Dedifferentiated amniotic fluid mesenchymal stem cell (primary cell): ENCODE data around the gene DLG5.
A peak's percentile ranks its signal among the peaks of the same experiment; 100 is the strongest.

Experiments
- DNase-seq: peaks from one replicate; pipeline ENCODE4 v3.0.0-alpha.2; 2016; ENCODE audit errors: extremely low spot score

The DLG5 gene

GRCh38 chr10:77912576-77912975, 14.0 kb downstream of the DLG5 start:
- DNase-seq, result no peak

GRCh38 chr10:77911535-77912123, 14.9 kb downstream of the DLG5 start:
- no peak for DNase-seq

GRCh38 chr10:77910524-77911145, 15.9 kb downstream of the DLG5 start:
- no peak for DNase-seq

GRCh38 chr10:77909749-77910375, 16.7 kb downstream of the DLG5 start:
- DNase-seq, result peak; percentile 20

- no peak for DNase-seq
Observed at GRCh38 chr10:77909021-77909748, 17.4 kb downstream of the DLG5 start.

GRCh38 chr10:77907900-77908717, 18.4 kb downstream of the DLG5 start:
- DNase-seq, result no peak

- no peak for DNase-seq
Observed at GRCh38 chr10:77907462-77907861, 19.1 kb downstream of the DLG5 start.

- no peak for DNase-seq
Observed at GRCh38 chr10:77906951-77907421, 19.6 kb downstream of the DLG5 start.

- DNase-seq, result no peak
Observed at GRCh38 chr10:77905781-77906180, 20.8 kb downstream of the DLG5 start.

- DNase-seq, result no peak
Observed at GRCh38 chr10:77905086-77905748, 21.3 kb downstream of the DLG5 start.

- DNase-seq, result no peak
Observed at GRCh38 chr10:77904100-77904840, 22.3 kb downstream of the DLG5 start.

GRCh38 chr10:77902159-77902558, 24.4 kb downstream of the DLG5 start:
- no peak for DNase-seq

GRCh38 chr10:77901743-77902142, 24.8 kb downstream of the DLG5 start:
- no peak for DNase-seq

- DNase-seq, result no peak
Observed at GRCh38 chr10:77899690-77900089, 26.9 kb downstream of the DLG5 start.

- peak; percentile 48 for DNase-seq
Observed at GRCh38 chr10:77899080-77899477, 27.5 kb downstream of the DLG5 start.

- no peak for DNase-seq
Observed at GRCh38 chr10:77898323-77899079, 28.1 kb downstream of the DLG5 start.

GRCh38 chr10:77896058-77896457, 30.5 kb downstream of the DLG5 start:
- DNase-seq, result no peak

GRCh38 chr10:77894058-77894457, 32.5 kb downstream of the DLG5 start:
- DNase-seq, result no peak

GRCh38 chr10:77893386-77893785, 33.2 kb downstream of the DLG5 start:
- no peak for DNase-seq

- no peak for DNase-seq
Observed at GRCh38 chr10:77892761-77893160, 33.8 kb downstream of the DLG5 start.
